HG02970 (cell line): ENCODE data around the gene ZNF674.

ENCODE experiments used
- ATAC-seq: cut with Tn5 transposase; IDR thresholded peaks from one replicate; pipeline ENCODE4 v1.9.1; 2021; ENCODE audit warnings: mild to moderate bottlenecking, moderate library complexity, moderate number of reproducible peaks; ENCODE audit not compliant: unreplicated experiment, low FRiP score

Gene ZNF674

DNA sequence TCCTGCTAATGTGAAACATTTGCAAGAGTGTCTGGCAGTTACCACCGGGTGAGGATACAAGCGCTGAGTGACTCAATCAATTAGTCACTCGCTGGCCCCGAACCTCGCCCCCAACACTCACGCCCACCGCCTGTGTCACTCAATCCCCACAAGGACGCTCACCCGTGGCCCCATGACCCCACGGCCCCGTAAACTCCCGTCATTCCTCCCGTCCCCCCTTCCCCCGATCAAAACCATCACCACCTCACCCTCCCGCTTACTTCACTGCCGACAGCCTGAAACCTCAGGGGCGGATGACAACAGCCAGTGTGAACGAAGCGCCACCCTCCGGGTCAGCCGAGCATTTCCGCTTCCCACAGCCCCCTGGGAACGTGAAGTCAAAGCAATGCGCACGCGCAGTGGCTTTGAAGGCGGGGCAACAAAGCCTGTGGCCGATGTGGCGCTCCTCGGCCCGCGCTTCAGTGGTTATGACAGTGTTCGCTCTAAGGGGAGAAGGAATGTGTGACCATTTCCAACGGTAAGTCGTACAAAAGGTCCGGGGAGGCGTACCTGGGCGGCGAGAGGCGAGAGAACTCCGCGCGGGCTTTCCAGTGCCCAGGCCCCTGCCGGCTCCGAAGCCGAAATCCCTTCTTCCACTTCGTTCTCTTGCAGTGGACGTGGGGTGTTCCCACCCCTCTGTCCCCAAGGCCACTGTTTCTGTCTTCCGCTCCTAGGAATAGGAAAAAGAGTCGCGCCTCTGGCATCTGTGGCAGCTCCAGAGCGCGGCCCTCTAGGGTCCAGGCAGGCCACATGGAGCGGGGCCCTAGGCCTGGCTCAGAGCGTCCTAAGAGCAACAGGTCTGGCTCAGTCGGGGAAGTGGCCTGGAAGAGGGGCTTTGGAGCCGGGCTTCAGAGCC is at the start of gene ZNF674:
ZNF674 (minus strand) TSS at position 311 of the 895 bp plus-strand sequence. CDS start 3,334 bp downstream, outside the sequence.
- peak; percentile 82 for ATAC-seq

- ATAC-seq = no peak
Observed at GRCh38 chrX:46589977-46590723, 44.9 kb upstream of the ZNF674 start.

DNA sequence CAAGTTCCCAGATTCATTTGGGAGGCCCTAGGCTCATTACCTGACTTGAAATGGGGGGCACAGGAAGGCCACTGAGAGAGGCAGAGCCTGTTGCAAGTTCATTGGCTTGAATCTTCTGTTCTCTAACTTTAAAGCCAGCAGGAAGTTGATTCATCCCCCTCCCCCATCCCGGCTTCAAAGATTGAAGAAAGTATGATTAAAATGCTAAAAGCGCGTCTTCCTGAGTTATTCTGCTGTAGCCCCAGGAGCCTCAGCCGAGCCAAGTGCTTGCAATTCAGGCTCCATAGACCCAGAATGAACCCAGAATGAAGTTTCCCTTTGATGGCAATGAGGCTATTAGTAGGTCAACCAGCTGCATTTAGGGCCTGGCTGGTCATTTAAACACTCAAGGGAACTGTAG is 43.0 kb upstream of the ZNF674 start:
- ATAC-seq = no peak

GRCh38 chrX:46587753-46588171 is 42.5 kb upstream of the ZNF674 start:
- ATAC-seq = no peak

GRCh38 chrX:46587158-46587557 is 41.9 kb upstream of the ZNF674 start:
- ATAC-seq = no peak

DNA sequence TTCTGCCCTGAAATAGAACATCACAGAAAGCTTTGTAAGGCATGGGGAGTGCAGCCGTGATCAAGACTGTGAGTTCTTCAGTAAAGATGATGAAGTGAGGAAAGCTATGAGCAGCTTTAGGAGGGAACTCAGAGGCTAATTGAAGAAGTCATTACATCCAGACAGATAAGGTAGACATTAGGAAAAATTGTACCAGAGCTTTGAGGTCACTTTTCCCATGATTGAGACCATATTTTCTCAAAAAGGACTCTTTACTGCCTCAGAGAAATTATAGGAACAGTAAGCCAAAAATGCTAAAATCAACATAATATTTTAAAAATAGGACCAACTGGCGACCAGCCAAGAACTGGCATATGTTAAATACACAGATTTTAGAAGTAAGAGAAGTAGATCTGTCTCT is 39.5 kb upstream of the ZNF674 start:
- ATAC-seq = no peak

DNA sequence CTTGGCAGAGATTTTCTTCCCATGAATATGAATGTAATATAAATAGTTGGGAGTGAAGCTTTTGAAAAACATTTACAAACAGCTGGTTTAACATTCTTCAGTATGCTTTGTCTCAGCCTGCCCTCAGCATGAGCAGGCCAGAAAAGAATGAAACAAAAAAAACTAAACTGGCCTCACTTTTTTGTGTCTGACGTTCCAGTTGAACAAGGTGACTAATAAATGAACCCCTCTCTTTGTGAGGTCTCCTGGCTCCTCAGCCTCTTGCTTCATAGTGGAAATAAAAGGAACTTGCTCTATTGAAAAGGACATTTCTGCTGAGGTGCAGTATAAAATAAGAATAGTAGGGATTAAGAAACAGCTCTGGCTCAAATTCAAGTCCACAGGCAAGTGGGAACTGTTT is 37.7 kb upstream of the ZNF674 start:
- no peak for ATAC-seq

GRCh38 chrX:46582325-46582724 is 37.1 kb upstream of the ZNF674 start:
- no peak for ATAC-seq

GRCh38 chrX:46580613-46581012 is 35.4 kb upstream of the ZNF674 start:
- ATAC-seq = no peak

GRCh38 chrX:46579250-46579649 is 34.0 kb upstream of the ZNF674 start:
- ATAC-seq = no peak

- no peak for ATAC-seq
Observed at GRCh38 chrX:46577221-46578005, 32.2 kb upstream of the ZNF674 start.

DNA sequence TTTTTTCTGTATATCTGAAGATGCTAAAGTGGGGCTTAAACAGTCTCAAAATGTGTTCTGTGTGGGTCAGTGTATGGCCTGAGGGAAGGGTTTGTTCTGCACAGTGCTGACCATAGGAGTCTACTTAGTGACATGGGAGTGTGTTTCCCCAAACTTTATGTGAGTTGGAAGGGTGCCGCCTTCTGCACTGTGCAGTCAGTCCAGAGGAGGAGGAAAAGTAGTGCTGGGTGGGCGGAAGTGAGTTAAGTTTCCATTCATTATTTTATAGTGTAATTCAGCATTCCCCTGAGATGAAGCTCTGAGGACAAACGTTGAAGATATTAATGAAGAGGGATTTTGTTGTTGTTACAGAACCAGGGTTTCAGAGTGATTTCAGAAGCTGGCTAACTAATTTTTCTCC is 31.2 kb upstream of the ZNF674 start:
- ATAC-seq = no peak

GRCh38 chrX:46575991-46576392 is 30.8 kb upstream of the ZNF674 start:
- ATAC-seq = no peak

GRCh38 chrX:46575586-46575985 is 30.4 kb upstream of the ZNF674 start:
- ATAC-seq = no peak

- no peak for ATAC-seq
Observed at GRCh38 chrX:46574774-46575381, 29.7 kb upstream of the ZNF674 start.

- no peak for ATAC-seq
Observed at GRCh38 chrX:46573892-46574773, 28.9 kb upstream of the ZNF674 start.

GRCh38 chrX:46573331-46573891 is 28.2 kb upstream of the ZNF674 start, which contains the start of gene CHST7:
TSS of gene CHST7 (plus strand) at chrX:46573765. CDS start at chrX:46573932, 167 bp downstream.
- no peak for ATAC-seq

GRCh38 chrX:46572340-46572936 is 27.2 kb upstream of the ZNF674 start:
- no peak for ATAC-seq
